Liver (tissue), 3 donors: ENCODE measurements around the gene SEC22C.

Experiments used
- EGR1 ChIP-seq, 2 donors: IDR thresholded peaks; 2 replicates each; pipeline ENCODE4 v1.6.1; 2016 to 2018; ENCODE audit warnings: antibody characterized with exemption in 2 of 2, low read depth in 2 of 2
- FOXA1 ChIP-seq: IDR thresholded peaks from 2 replicates; pipeline ENCODE4 v1.6.1; 2016; ENCODE audit warnings: antibody characterized with exemption
- GABPA ChIP-seq, 2 donors: IDR thresholded peaks in 1 of 2; conservative IDR thresholded peaks in 1 of 2; 2 replicates each; pipeline ENCODE4 v1.6.1; 2016; ENCODE audit warnings: antibody characterized with exemption in 2 of 2, mild to moderate bottlenecking in 1 of 2, moderate library complexity in 1 of 2
- JUND ChIP-seq, 2 donors: IDR thresholded peaks; 2 replicates each; pipeline ENCODE4 v1.6.1; 2016; ENCODE audit warnings: antibody characterized with exemption in 2 of 2
- NR2F2 ChIP-seq: IDR thresholded peaks from 2 replicates; pipeline ENCODE4 v1.6.1; 2016; ENCODE audit warnings: antibody characterized with exemption
- RAD21 ChIP-seq, 2 donors: IDR thresholded peaks; 2 replicates each; pipeline ENCODE4 v1.6.1; 2016; ENCODE audit warnings: antibody characterized with exemption in 2 of 2, mild to moderate bottlenecking in 2 of 2
- RXRA ChIP-seq, 2 donors: IDR thresholded peaks; 2 replicates each; pipeline ENCODE4 v1.6.1; 2017 to 2018; ENCODE audit warnings: antibody characterized with exemption in 2 of 2, mild to moderate bottlenecking in 1 of 2
- SP1 ChIP-seq: IDR thresholded peaks from 2 replicates; pipeline ENCODE4 v1.6.1; 2018; ENCODE audit warnings: antibody characterized with exemption, mild to moderate bottlenecking
- TAF1 ChIP-seq: conservative IDR thresholded peaks from 2 replicates; pipeline ENCODE4 v1.6.1; 2016; ENCODE audit warnings: antibody characterized with exemption, mild to moderate bottlenecking
- TF ChIP-seq, protein P1 (sequence below): fragments of 150-350 bp; IDR thresholded peaks from 2 replicates; pipeline ENCODE4 v1.5.1; 2017; ENCODE audit warnings: improper control_type of control experiment, low read depth, low read length; ENCODE audit not compliant: missing input control
- TF ChIP-seq, protein P2 (sequence below): IDR thresholded peaks from 2 replicates; pipeline ENCODE4 v1.6.1; 2016; ENCODE audit warnings: antibody characterized with exemption
- TF ChIP-seq, protein P3 (sequence below): IDR thresholded peaks from 2 replicates; pipeline ENCODE4 v1.6.1; 2016; ENCODE audit warnings: antibody characterized with exemption
- TF ChIP-seq, protein P4 (sequence below): IDR thresholded peaks from 2 replicates; pipeline ENCODE4 v1.6.1; 2016; ENCODE audit warnings: antibody characterized with exemption
- TF ChIP-seq, protein P5 (sequence below): IDR thresholded peaks from 2 replicates; pipeline ENCODE4 v1.6.1; 2016; ENCODE audit warnings: antibody characterized with exemption, mild to moderate bottlenecking
- donor health status: healthy.
- donor health status: healthy.

DNA sequence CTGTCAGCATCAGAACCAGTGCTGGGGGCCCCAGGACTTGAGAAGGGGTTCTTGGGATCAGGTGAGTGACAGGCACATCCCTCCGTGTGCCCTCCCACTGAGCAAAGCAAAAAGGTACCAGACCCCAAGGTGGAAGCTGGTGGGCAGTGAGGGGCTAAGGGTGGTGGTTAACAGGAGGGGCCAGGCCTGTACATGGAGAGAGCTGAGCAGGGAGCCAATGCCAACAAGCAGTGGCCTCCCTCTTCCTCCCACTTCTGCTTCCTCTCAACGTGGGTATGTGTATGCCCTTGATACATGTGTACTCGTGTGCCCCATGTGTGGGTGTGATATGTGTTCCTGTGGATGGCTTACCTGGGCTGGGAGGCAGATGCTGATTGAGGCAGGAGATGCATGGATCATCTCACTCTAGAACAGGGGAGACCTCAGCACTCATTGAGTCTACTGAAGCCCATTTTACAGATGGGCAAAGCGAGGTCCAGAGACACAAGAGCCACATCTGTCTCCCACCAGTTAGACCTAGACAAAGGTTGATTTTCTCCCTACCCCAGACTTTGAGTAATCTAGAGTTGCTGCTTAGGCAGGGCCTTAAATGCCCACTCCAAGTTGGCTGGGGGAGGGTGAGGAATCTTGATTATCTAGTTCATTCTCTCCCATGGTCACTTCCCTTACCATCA, 78.4 kb downstream of the SEC22C start:
- TF ChIP-seq, protein P1, sequence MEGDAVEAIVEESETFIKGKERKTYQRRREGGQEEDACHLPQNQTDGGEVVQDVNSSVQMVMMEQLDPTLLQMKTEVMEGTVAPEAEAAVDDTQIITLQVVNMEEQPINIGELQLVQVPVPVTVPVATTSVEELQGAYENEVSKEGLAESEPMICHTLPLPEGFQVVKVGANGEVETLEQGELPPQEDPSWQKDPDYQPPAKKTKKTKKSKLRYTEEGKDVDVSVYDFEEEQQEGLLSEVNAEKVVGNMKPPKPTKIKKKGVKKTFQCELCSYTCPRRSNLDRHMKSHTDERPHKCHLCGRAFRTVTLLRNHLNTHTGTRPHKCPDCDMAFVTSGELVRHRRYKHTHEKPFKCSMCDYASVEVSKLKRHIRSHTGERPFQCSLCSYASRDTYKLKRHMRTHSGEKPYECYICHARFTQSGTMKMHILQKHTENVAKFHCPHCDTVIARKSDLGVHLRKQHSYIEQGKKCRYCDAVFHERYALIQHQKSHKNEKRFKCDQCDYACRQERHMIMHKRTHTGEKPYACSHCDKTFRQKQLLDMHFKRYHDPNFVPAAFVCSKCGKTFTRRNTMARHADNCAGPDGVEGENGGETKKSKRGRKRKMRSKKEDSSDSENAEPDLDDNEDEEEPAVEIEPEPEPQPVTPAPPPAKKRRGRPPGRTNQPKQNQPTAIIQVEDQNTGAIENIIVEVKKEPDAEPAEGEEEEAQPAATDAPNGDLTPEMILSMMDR = no peak
- TF ChIP-seq, protein P2, sequence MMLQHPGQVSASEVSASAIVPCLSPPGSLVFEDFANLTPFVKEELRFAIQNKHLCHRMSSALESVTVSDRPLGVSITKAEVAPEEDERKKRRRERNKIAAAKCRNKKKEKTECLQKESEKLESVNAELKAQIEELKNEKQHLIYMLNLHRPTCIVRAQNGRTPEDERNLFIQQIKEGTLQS = no peak
- TF ChIP-seq JUND (IDR thresholded peaks at IDR 0.05) = no peak
- TF ChIP-seq, protein P3, sequence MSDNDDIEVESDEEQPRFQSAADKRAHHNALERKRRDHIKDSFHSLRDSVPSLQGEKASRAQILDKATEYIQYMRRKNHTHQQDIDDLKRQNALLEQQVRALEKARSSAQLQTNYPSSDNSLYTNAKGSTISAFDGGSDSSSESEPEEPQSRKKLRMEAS = no peak
- TF ChIP-seq GABPA (IDR thresholded peaks at IDR 0.05 in 1 of 2, conservative IDR thresholded peaks at IDR 0.05 in 1 of 2) = no peak
- TF ChIP-seq RAD21 (IDR thresholded peaks at IDR 0.05) = no peak
- TF ChIP-seq NR2F2 = no peak
- TF ChIP-seq EGR1 (IDR thresholded peaks at IDR 0.05; ENCODE audit: low read depth in 2 of 2) = no peak
- no peak for TF ChIP-seq RXRA (IDR thresholded peaks at IDR 0.05)
- TF ChIP-seq TAF1 = no peak
- no peak for TF ChIP-seq FOXA1
- TF ChIP-seq, protein P4, sequence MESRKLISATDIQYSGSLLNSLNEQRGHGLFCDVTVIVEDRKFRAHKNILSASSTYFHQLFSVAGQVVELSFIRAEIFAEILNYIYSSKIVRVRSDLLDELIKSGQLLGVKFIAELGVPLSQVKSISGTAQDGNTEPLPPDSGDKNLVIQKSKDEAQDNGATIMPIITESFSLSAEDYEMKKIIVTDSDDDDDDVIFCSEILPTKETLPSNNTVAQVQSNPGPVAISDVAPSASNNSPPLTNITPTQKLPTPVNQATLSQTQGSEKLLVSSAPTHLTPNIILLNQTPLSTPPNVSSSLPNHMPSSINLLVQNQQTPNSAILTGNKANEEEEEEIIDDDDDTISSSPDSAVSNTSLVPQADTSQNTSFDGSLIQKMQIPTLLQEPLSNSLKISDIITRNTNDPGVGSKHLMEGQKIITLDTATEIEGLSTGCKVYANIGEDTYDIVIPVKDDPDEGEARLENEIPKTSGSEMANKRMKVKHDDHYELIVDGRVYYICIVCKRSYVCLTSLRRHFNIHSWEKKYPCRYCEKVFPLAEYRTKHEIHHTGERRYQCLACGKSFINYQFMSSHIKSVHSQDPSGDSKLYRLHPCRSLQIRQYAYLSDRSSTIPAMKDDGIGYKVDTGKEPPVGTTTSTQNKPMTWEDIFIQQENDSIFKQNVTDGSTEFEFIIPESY = no peak
- TF ChIP-seq, protein P5, sequence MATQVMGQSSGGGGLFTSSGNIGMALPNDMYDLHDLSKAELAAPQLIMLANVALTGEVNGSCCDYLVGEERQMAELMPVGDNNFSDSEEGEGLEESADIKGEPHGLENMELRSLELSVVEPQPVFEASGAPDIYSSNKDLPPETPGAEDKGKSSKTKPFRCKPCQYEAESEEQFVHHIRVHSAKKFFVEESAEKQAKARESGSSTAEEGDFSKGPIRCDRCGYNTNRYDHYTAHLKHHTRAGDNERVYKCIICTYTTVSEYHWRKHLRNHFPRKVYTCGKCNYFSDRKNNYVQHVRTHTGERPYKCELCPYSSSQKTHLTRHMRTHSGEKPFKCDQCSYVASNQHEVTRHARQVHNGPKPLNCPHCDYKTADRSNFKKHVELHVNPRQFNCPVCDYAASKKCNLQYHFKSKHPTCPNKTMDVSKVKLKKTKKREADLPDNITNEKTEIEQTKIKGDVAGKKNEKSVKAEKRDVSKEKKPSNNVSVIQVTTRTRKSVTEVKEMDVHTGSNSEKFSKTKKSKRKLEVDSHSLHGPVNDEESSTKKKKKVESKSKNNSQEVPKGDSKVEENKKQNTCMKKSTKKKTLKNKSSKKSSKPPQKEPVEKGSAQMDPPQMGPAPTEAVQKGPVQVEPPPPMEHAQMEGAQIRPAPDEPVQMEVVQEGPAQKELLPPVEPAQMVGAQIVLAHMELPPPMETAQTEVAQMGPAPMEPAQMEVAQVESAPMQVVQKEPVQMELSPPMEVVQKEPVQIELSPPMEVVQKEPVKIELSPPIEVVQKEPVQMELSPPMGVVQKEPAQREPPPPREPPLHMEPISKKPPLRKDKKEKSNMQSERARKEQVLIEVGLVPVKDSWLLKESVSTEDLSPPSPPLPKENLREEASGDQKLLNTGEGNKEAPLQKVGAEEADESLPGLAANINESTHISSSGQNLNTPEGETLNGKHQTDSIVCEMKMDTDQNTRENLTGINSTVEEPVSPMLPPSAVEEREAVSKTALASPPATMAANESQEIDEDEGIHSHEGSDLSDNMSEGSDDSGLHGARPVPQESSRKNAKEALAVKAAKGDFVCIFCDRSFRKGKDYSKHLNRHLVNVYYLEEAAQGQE = no peak
- no peak for TF ChIP-seq SP1
